ENCODE results near the gene SCAPER. TPM values are rescaled to one million over a fixed set of nuclear protein-coding genes. Genes with fewer than 3 reads are reported as not detected.

The SCAPER gene
- total and polyA plus RNA-seq, 2 donors (not counting 1 experiment from before 2014, with no cell fraction given): 8.3 to 61.6 TPM

GRCh38 chr15:76529911-76530310 is 375.2 kb downstream of the SCAPER start:
- Mint-ChIP-seq H3K27ac (no peak overlapping the region), H3K27me3 (no peaks in the 10 kb centered on the region), H3K9me3 (ENCODE audit: insufficient read depth) (peaks cover 2% of the 10 kb centered on the region), H3K4me3 (no peak overlapping the region), H3K4me1 (no peaks in the 10 kb centered on the region)
- ATAC-seq (ENCODE audit: low read depth): no peak
- no peaks in the 10 kb centered on the region for H3K79me2 ChIP-seq (ENCODE audit: control insufficient read depth, insufficient read depth, low read length)
- H3K4me2 ChIP-seq (replicated peaks; ENCODE audit: low read depth, low read length, poor library complexity, severe bottlenecking): no peak overlapping the region
- no peaks in the 10 kb centered on the region for H3K4me1 ChIP-seq (ENCODE audit: control insufficient read depth in 2 of 2, insufficient read depth in 2 of 2, low read length in 2 of 2)
- intact Hi-C loops (cut with micrococcal nuclease): no loop called here
- DNase-seq: no peak
- H3K9me3 ChIP-seq (ENCODE audit: control extremely low read depth in 1 of 3, control insufficient read depth in 2 of 3, insufficient read depth in 1 of 3, low read length in 2 of 3): no peaks in the 10 kb centered on the region
- no CpG with 5 or more reads among the region's 3 CpGs for WGBS (ENCODE audit: insufficient coverage)
- no peak overlapping the region for H3K4me3 ChIP-seq (ENCODE audit: control extremely low read depth in 1 of 5, extremely low read depth in 1 of 5, insufficient read depth in 1 of 5, low read depth in 2 of 5, low read length in 4 of 5)
- no peaks in the 10 kb centered on the region for H3K36me3 ChIP-seq (replicated peaks in 1 of 2; ENCODE audit: control extremely low read depth in 1 of 2, control insufficient read depth in 1 of 2, extremely low read depth in 1 of 2, insufficient read depth in 2 of 2, low read length in 1 of 2)
- H2AFZ ChIP-seq (ENCODE audit: insufficient read depth, low read depth, low read length, poor library complexity, severe bottlenecking): no peak overlapping the region
- H3K9ac ChIP-seq (ENCODE audit: low read length): no peak overlapping the region
- H4K20me1 ChIP-seq (ENCODE audit: control insufficient read depth, insufficient read depth, low read length, poor library complexity, severe bottlenecking): no peaks in the 10 kb centered on the region
- no peak overlapping the region for H3K27ac ChIP-seq (ENCODE audit: low read length in 2 of 2)
- CTCF ChIA-PET: no interaction called here
- no peak for TF ChIP-seq CTCF (IDR thresholded peaks at IDR 0.05)
- TF ChIP-seq EZH2 (IDR thresholded peaks at IDR 0.05; ENCODE audit: borderline replicate concordance, insufficient read depth, low read depth, low read length, poor library complexity, severe bottlenecking): no peak
- POLR2A ChIA-PET: no interaction called here
- no peaks in the 10 kb centered on the region for H3K27me3 ChIP-seq (replicated peaks in 1 of 4; ENCODE audit: control extremely low read depth in 1 of 4, control insufficient read depth in 3 of 4, insufficient read depth in 4 of 4, low read length in 3 of 4)

GRCh38 chr15:76526111-76526510 is 379.0 kb downstream of the SCAPER start:
- Histone ChIP-seq H2AFZ (ENCODE audit: insufficient read depth, low read depth, low read length, poor library complexity, severe bottlenecking) (no peak overlapping the region), H3K79me2 (ENCODE audit: control insufficient read depth, insufficient read depth, low read length) (no peaks in the 10 kb centered on the region), H3K4me1 (ENCODE audit: control insufficient read depth in 2 of 2, insufficient read depth in 2 of 2, low read length in 2 of 2) (no peaks in the 10 kb centered on the region), H3K4me3 (ENCODE audit: control extremely low read depth in 1 of 5, extremely low read depth in 1 of 5, insufficient read depth in 1 of 5, low read depth in 2 of 5, low read length in 4 of 5) (no peak overlapping the region), H3K9ac (ENCODE audit: low read length) (no peak overlapping the region), H3K4me2 (replicated peaks; ENCODE audit: low read depth, low read length, poor library complexity, severe bottlenecking) (no peak overlapping the region), H4K20me1 (ENCODE audit: control insufficient read depth, insufficient read depth, low read length, poor library complexity, severe bottlenecking) (no peaks in the 10 kb centered on the region), H3K27ac (ENCODE audit: low read length in 2 of 2) (no peak overlapping the region), H3K9me3 (ENCODE audit: control extremely low read depth in 1 of 3, control insufficient read depth in 2 of 3, insufficient read depth in 1 of 3, low read length in 2 of 3) (no peaks in the 10 kb centered on the region), H3K27me3 (replicated peaks in 1 of 4; ENCODE audit: control extremely low read depth in 1 of 4, control insufficient read depth in 3 of 4, insufficient read depth in 4 of 4, low read length in 3 of 4) (no peaks in the 10 kb centered on the region), H3K36me3 (replicated peaks in 1 of 2; ENCODE audit: control extremely low read depth in 1 of 2, control insufficient read depth in 1 of 2, extremely low read depth in 1 of 2, insufficient read depth in 2 of 2, low read length in 1 of 2) (no peaks in the 10 kb centered on the region)
- ChIA-PET POLR2A (no interaction called here), CTCF (interaction anchor here (0.6 kb wide), 1 partner anchor 13 kb away, joined by 5 read pairs; no protein-coding TSS in a partner anchor)
- ATAC-seq (ENCODE audit: low read depth): no peak
- peaks cover 2% of the 10 kb centered on the region for H3K9me3 Mint-ChIP-seq (ENCODE audit: insufficient read depth)
- H3K4me1 Mint-ChIP-seq: no peaks in the 10 kb centered on the region
- DNase-seq: no peak
- H3K27ac Mint-ChIP-seq: no peak overlapping the region
- H3K27me3 Mint-ChIP-seq: no peaks in the 10 kb centered on the region
- H3K4me3 Mint-ChIP-seq: no peak overlapping the region
- intact Hi-C loops (cut with micrococcal nuclease): no loop called here
- TF ChIP-seq CTCF (IDR thresholded peaks at IDR 0.05): no peak
- TF ChIP-seq EZH2 (IDR thresholded peaks at IDR 0.05; ENCODE audit: borderline replicate concordance, insufficient read depth, low read depth, low read length, poor library complexity, severe bottlenecking): no peak
- no CpG with 5 or more reads among the region's 1 CpG for WGBS (ENCODE audit: insufficient coverage)
